Neural cell (in vitro differentiated cells): ENCODE data around the gene NEBL. TPM values are rescaled to one million over a fixed set of nuclear protein-coding genes. Genes with fewer than 3 reads are reported as not detected.

Experiments used
- H2AFZ ChIP-seq: fragments of 200-600, 300-800 bp; sonication (generic), shearing (Covaris generic); 2 replicates; pipeline ENCODE4 v1.6.0; 2014; ENCODE audit warnings: low read depth, mild to moderate bottlenecking, antibody characterized with exemption, low read length, moderate library complexity
- H3F3A ChIP-seq: fragments of 200-600 bp; shearing (Covaris generic); 2 replicates; pipeline ENCODE4 v1.6.1; 2016; ENCODE audit warnings: mild to moderate bottlenecking, moderate library complexity, mixed read lengths, antibody characterized with exemption, low read length; ENCODE audit not compliant: insufficient read depth, poor library complexity, severe bottlenecking
- H3K27ac ChIP-seq: fragments of 200-600, 300-800 bp; sonication (generic), shearing (Covaris generic); 2 replicates; pipeline ENCODE4 v1.5.1; 2014; ENCODE audit warnings: mild to moderate bottlenecking, low read length, moderate library complexity
- H3K27me3 ChIP-seq: fragments of 300-800, 200-600 bp; sonication (generic), shearing (Covaris generic); 2 replicates; pipeline ENCODE4 v1.6.0; 2014; ENCODE audit warnings: mild to moderate bottlenecking, low read depth, low read length, moderate library complexity; ENCODE audit not compliant: insufficient read depth
- H3K36me3 ChIP-seq: fragments of 300-800, 200-600 bp; sonication (generic), shearing (Covaris generic); 2 replicates; pipeline ENCODE4 v1.5.1; 2014; ENCODE audit warnings: mild to moderate bottlenecking, antibody characterized with exemption, low read length, moderate library complexity; ENCODE audit not compliant: insufficient read depth
- H3K4me2 ChIP-seq: fragments of 300-800, 200-600 bp; sonication (generic), shearing (Covaris generic); 2 replicates; pipeline ENCODE4 v1.6.0; 2014; ENCODE audit warnings: mild to moderate bottlenecking, low read length
- H3K4me3 ChIP-seq: fragments of 300-800, 200-600 bp; sonication (generic), shearing (Covaris generic); 2 replicates; pipeline ENCODE4 v1.5.1; 2014; ENCODE audit warnings: mild to moderate bottlenecking, low read length, moderate library complexity
- H3K79me2 ChIP-seq: fragments of 200-600 bp; shearing (Covaris generic); replicated peaks from 2 replicates; pipeline ENCODE4 v1.6.0; 2014; ENCODE audit warnings: mild to moderate bottlenecking, low read length, moderate library complexity; ENCODE audit not compliant: insufficient read depth
- H3K9ac ChIP-seq: fragments of 300-800, 200-600 bp; sonication (generic), shearing (Covaris generic); 2 replicates; pipeline ENCODE4 v1.6.1; 2016; ENCODE audit warnings: mild to moderate bottlenecking, low read length, mixed read lengths
- H3K9me2 ChIP-seq: fragments of 200-600 bp; shearing (Covaris generic); 2 replicates; pipeline ENCODE4 v1.6.1; 2016; ENCODE audit warnings: mild to moderate bottlenecking, low read length, mixed read lengths; ENCODE audit not compliant: insufficient read depth
- H3K9me3 ChIP-seq: fragments of 200-600, 300-800 bp; sonication (generic), shearing (Covaris generic); 2 replicates; pipeline ENCODE4 v1.6.1; 2016; ENCODE audit warnings: mild to moderate bottlenecking, mixed run types, low read length, moderate library complexity, mixed read lengths
- H4K20me1 ChIP-seq: fragments of 200-600 bp; shearing (Covaris generic); 2 replicates; pipeline ENCODE4 v1.6.1; 2016; ENCODE audit warnings: mild to moderate bottlenecking, mixed run types; ENCODE audit not compliant: insufficient read depth
- EP300 ChIP-seq: fragments of 450-650 bp; conservative IDR thresholded peaks from 2 replicates; pipeline ENCODE4 v1.6.1; 2014; ENCODE audit warnings: antibody characterized with exemption, mild to moderate bottlenecking, moderate library complexity; ENCODE audit not compliant: poor library complexity, severe bottlenecking
- EZH2 ChIP-seq: fragments of 200-600, 300-800 bp; shearing (Covaris generic), sonication (generic); IDR thresholded peaks from 2 replicates; pipeline ENCODE4 v1.6.1; 2014; ENCODE audit warnings: antibody characterized with exemption, low read length, borderline replicate concordance, mild to moderate bottlenecking; ENCODE audit not compliant: insufficient read depth, poor library complexity, severe bottlenecking
- MXI1 ChIP-seq: fragments of 450-650 bp; conservative IDR thresholded peaks from 2 replicates; pipeline ENCODE4 v1.6.1; 2014; ENCODE audit warnings: antibody characterized with exemption, mild to moderate bottlenecking; ENCODE audit not compliant: poor library complexity, severe bottlenecking
- POLR2AphosphoS5 ChIP-seq: IDR thresholded peaks from 2 replicates; pipeline ENCODE4 v1.6.1; 2012
- RAD21 ChIP-seq: fragments of 450-650 bp; conservative IDR thresholded peaks from 2 replicates; pipeline ENCODE4 v1.6.1; 2014; ENCODE audit warnings: antibody characterized with exemption, mild to moderate bottlenecking, moderate library complexity
- REST ChIP-seq: IDR thresholded peaks from 2 replicates; pipeline ENCODE4 v1.6.1; 2012; ENCODE audit warnings: borderline replicate concordance
- SMC3 ChIP-seq: fragments of 450-650 bp; conservative IDR thresholded peaks from 2 replicates; pipeline ENCODE4 v1.6.1; 2014; ENCODE audit warnings: antibody characterized with exemption, mild to moderate bottlenecking, moderate library complexity; ENCODE audit not compliant: poor library complexity
- TAF1 ChIP-seq: IDR thresholded peaks from 2 replicates; pipeline ENCODE4 v1.6.1; 2012; ENCODE audit warnings: low read depth
- polyA plus RNA-seq: library from polyadenylated mRNA; depleted of rRNA; stranded (reverse); fragments of >200 nt; gene quantifications from 2 replicates; pipeline ENCODE4 v1.2.3, GENCODE V29; 2014

The NEBL gene
- polyA plus RNA-seq, 1 donor from 2014 or later: 16.3 TPM

- Histone ChIP-seq H3K27ac (no peak overlapping the region), H3K4me3 (no peak overlapping the region), H3K36me3 (no peaks in the 10 kb centered on the region), H3F3A (no peaks in the 10 kb centered on the region), H3K27me3 (no peaks in the 10 kb centered on the region), H3K9ac (no peak overlapping the region), H2AFZ (no peak overlapping the region), H3K79me2 (no peaks in the 10 kb centered on the region), H3K4me2 (no peak overlapping the region), H3K9me2 (no peaks in the 10 kb centered on the region), H4K20me1 (no peaks in the 10 kb centered on the region), H3K9me3 (no peaks in the 10 kb centered on the region)
- TF ChIP-seq EP300 (peak; percentile 49), POLR2AphosphoS5 (no peak), REST (no peak), MXI1 (no peak)
These were observed 4.0 kb upstream of the NEBL start for GRCh38 chr10:20901110-20901509.

- Histone ChIP-seq H3K27me3 (no peaks in the 10 kb centered on the region), H3F3A (no peaks in the 10 kb centered on the region), H3K4me3 (no peak overlapping the region), H2AFZ (no peak overlapping the region), H3K4me2 (no peak overlapping the region), H3K27ac (no peak overlapping the region), H3K9me2 (no peaks in the 10 kb centered on the region), H4K20me1 (no peaks in the 10 kb centered on the region), H3K9ac (no peak overlapping the region), H3K36me3 (no peaks in the 10 kb centered on the region), H3K79me2 (no peaks in the 10 kb centered on the region), H3K9me3 (no peaks in the 10 kb centered on the region)
- TF ChIP-seq EZH2 (no peak), EP300 (no peak), RAD21 (no peak), SMC3 (no peak), MXI1 (no peak), TAF1 (no peak), REST (no peak)
These were observed 1.9 kb upstream of the NEBL start for GRCh38 chr10:20898866-20899535.
